HUDEP-2 (cell line): Measurements from ENCODE around the gene MANSC1.

Experiments
- DNase-seq, 76 experiments: peaks; one replicate each; lab custom pipeline; 2025; ENCODE audit not compliant: unreplicated experiment in 76 of 76; lab: John Stamatoyannopoulos, UW

MANSC1 gene

DNA sequence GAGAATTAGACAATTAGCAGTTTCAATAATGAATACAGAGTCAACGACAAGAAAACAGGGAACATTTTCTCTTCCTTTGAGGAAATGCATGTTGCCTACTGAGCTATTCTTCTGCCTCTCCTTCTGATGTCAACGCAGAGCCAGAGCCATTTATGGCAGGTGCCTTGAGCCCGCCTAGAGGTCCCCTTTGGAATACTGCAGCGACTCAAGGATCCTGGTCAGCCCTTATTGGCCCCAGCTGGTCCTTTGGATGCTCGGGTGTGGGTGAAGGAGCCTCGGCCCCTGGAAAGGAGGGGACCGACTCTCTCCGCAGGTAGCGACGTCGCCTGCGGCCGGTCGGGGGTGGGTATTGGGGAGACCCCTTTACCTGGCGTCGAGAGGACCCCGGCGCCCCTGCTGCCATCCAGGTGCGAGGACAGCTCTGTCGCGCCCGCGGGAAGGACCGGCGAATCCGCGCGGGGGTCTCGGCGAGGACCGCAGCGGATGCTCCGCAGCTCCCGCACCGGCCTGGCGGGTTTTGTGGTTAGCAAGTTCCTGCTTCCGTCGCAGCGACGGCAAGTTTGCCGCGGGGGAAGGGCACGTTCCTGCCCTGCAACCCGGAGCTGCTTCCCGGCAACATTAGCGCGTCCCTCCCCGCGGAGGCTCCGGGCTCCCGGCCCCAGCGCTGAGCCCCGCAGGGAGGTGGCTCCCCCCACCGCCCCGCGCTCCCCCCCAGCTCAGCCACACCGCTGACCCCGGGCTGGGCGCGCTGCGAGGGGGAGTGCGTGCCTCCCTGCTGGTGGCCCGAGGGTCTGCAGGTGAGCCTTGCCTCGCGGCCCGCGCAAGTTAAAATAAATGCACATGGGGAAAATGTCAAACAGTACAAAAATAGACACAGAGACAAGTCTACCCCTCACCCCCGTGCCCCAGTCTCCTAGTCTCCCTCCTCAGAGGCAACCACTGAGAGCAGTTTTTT lies at the start of gene MANSC1:
MANSC1 (minus strand) TSS at position 532 of the 955 bp plus-strand sequence. CDS start 6,928 bp downstream, outside the sequence.
- peak in 57 of 76 experiments; percentile 2 to 78 (median 44) for DNase-seq

DNA sequence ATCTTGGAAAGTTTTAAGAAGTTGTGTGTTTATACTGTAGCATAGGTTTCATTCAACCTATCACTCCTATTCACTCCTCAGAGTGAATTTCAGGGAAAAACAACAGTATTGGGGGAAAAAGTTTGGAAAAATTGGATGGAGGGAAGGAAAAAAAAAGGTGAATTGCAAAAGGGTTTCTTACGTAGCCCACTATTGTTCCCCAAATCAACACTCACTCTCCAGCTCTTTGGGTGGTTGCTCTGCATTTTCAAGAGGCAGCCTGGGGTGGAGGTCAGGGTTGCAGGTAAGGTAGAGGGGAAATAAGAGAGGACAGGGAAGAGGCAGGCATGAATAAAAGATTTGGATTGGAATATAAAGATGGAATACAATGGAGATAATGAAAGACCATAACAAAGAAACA lies 49.1 kb upstream of the MANSC1 start:
- DNase-seq: no peak

DNA sequence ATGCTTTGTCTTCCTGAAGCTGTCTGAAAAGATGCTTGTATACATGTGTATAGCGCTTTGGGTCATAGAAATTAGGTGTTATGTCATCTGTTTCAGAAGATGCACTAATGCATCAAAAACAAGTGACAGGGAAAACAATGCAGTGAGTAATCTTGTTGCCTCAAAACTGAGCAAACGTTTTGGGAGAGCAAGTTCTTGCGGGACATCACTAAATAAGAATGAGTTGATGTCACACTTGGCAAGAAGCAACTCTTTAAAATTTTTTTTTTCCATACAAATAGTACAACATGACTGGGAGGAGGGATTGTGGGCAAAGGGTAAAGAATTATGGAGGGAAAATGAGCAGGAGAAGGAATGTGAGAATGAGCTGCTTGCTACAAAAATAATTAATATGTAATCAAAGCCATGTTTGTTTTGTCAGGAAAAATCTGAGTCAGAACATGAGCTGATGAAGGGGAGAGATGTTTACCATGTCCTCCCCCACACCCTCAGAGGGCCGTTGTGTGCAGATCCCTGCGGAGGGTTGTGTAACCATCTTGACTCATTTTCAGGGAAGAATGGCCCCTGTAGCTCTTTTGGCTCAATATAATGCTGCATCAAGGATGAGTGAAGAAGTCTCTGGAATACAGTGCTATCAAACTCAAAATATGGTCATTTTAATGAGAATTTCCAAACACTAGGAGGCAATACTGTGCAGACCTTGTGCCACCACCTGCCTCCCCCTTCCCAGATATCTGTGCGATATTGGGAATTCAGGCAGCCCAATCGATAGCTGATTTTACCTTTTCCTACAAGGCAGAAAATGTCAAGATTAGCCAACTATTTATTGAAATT lies 48.2 kb upstream of the MANSC1 start:
- DNase-seq: no peak

DNA sequence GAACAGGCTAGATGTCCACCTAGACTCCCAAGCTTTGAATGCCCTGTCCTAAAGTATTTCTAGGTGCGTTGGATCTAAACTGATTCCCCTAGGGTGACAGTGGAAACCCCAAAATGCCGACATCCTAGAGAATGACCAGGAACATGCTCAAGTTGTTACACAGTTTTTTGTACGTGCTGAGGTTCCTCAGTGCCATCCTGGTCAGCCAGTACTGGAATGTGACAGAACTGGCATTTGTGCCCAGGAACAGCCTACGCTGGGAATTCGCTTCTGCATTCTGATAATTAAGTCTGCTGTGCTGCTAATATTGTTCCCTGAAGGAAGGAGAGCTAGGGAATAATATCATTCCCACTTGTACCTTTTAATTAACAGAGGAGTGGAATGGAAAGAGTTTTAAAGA lies 47.1 kb upstream of the MANSC1 start:
- no peak for DNase-seq

DNA sequence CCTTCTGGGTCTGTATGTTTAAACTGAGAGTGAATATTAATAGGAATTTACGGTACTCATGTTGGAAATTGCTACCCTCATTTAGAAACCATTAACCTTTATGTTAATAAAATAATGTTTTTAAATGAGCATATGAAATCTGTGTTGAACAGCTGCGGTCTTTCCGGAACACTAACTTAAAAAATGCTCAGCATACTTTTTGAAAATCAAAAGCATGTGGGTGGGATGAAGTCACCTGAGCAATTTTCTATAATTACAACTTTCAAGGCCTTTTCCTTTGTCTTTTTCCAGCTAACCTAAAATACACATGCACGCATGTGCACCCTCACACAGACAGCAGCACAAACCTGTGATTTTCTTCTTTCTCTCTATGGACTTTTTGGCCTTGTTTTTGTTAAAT lies 46.7 kb upstream of the MANSC1 start:
- DNase-seq: no peak

DNA sequence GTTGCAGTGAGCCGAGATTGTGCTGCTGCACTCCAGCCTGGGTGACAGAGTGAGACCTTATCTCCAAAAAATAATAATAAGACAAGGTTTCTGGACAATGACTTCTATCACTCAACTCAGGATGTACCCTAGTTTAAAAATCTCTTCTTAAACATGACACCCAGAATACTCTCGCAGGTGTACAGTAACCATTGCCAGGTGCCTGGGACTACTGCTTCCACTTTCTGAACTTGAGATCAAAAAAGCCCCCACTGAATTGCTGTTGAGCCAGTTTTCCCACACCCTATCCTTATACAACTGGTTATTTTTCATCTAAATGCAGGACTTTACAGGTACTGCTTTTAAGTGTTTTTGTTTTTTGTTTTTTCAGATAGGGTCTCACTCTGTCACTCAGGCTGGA lies 43.1 kb upstream of the MANSC1 start:
- DNase-seq: no peak

DNA sequence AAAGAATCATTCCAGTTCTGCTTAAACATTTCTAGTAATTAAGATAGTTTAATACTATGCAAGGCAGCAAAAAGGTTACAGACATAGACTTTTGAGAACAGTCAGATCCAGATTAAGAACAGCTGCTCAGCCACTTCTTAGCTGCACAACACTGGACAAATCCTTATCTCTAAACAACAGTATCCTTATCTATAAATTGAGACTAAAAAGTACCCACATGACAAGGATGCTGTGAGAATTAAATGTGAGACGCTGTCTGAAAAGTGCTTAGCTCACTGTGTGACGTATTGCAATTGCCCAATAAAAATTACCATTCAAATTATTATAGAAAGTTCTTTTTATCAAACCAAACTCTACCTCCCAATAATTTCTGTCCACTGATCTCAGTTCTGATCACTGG lies 42.4 kb upstream of the MANSC1 start:
- DNase-seq: peak in 46 of 76 experiments; percentile 3 to 87 (median 56)

DNA sequence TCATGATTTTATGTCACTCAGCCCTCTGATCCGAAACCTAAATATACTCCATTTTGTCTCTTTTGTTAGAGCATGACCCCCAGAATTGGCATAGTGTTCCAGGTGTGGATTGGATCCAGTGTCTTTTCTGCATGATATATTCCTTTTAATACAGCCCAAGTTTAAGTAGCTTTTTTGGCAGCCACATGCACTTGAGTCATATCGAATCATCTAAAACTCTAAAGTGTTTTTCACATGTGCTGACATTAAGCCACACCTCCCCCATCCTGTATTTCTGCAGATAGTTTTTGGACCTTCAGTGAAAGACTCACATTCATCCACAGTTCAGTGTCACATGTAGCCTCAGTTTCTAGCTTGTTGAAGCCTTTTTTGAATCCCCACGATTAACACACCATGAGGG lies 37.5 kb upstream of the MANSC1 start:
- peak in 13 of 76 experiments; percentile 4 to 44 (median 13) for DNase-seq

DNA sequence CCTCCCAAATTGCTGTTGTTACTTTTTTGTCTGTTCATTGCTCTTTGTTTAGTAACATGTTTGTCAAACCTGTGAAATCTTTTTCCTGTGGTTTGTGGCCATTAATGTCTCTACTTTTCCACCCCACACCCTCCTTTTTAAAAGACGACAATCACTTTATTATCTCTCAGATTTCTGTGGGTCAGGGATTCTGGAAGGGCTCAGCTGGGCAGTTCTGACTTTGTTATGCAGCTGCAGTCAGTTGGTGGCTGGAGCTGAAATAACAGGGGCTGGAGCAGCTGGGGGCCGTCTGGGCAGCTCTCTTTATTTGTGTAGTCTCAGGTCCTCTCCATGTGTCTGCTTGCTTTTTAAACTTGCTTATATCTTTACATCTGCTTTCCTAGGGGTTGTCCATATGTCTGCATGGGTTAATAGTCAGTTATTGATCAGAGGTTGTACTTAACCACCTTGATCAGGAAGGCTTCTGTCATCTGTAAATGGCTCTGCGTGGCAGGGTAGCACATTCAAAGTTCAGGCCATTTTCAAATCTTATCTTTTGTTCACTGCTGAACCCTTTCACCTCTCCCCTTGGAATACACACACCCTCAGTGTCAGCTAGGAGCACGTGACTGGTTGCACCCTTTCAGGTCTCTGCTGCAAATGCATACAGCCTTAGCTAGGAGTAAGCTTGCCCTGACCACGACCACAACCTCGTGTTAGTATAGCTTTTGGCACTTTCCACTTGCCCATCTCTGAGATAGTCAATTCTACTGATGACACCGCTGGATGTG lies 34.7 kb upstream of the MANSC1 start:
- peak in 44 of 76 experiments; percentile 6 to 53 (median 24) for DNase-seq

DNA sequence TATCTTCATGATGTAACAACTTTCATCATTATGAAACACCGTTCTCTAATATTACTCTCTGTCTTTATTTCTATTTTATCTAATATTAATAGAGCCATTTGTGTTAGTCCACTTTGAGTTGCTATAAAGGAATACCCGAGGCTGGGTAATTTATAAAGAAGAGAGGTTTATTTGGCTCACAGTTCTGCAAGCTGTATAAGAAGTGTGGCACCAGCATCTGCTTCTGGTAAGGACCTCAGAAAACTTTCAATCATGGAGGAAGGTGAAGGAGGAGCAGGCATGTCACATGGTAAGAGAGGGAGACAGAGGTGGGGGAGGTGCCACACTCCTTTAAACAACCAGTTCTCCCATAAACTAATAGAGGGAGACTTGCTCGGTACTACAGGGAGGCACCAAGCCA lies 31.9 kb upstream of the MANSC1 start:
- DNase-seq: no peak

DNA sequence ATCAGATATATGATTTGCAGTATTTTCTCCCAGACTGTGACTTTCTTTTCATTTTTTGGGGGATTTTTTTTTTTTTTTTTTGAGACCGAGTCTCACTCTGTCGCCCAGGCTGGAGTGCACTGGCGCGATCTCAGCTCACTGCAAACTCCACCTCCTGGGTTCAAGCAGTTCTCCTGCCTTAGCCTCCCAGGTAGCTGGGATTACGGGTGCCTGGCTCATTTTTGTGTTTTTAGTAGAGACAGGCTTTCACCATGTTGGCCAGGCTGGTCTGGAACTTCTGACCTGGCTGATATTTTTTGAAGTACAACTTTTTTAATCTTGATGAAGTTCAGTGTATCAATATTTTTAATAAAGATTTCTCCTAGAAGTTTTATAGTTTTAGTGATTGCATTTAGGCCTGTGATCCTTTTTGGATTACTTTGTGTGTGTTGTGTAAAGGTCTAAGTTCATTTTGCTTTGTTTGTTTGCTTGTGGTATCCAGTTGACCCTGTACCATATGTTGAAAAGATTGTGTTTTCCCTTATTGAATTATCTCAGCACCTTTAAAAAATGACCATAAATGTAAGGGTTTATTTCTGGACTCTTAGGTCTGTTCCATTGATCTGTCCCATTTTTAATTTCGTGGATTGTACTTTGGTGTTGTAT lies 31.0 kb upstream of the MANSC1 start:
- no peak for DNase-seq

DNA sequence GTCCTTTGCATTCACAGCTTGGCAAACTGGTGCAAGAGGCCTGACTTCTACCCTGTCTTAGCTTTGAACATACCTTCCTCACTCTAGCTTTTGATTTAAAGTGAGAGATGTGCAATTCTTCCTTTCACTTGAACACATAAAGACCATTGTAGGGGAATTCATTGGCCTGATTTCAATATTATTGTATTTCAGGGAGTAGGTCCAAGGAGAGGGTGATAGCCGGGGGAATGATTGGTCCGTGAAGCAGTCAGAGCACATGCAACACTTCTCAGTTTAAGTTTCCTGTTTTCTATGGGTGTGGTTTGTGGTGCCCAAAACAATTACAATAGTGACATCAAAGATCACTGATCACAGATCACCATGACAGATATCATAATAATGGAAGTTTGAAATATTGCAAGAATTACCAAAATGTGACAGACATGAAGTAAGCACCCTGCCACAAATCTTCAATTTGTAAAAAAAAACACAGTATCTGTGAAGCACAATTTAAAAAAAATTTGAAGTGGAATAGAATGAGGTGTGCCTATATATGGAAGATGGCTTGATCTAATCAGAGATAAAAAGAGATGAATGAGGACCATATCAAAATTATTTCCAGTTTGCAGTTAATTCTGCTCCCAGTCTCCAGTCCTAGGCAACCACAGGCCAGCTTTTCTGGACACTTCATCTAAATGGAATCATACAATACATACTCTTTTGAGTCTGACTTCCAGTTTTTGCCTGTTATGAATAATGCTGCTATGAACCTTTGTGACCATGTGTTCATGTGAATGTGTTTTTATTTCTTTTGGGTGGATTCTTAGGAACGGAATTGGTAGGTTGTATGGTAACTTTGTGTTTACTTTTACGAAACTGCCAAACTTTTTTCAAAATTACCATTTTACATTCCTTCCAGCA lies 30.0 kb upstream of the MANSC1 start:
- DNase-seq: no peak

DNA sequence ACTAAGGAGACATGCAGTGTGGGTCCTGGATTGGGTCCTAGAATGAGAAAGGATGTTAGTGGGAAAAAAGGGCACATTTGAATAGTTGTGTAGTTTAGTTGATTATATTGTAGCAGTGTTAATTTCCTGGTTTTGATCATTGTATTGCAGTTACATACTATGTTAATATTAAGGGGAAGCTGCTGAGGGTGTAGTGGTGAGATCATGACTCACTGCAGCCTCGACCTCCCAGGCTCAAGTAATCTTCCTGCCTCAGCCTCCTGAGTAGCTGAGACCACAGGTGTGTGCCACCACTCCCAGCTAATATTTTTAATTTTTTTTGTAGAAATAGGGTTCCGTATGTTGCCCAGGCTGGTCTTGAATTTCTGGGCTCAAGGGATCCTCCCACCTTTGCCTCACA lies 28.6 kb upstream of the MANSC1 start:
- DNase-seq: peak in 1 of 76 experiments; percentile 3

DNA sequence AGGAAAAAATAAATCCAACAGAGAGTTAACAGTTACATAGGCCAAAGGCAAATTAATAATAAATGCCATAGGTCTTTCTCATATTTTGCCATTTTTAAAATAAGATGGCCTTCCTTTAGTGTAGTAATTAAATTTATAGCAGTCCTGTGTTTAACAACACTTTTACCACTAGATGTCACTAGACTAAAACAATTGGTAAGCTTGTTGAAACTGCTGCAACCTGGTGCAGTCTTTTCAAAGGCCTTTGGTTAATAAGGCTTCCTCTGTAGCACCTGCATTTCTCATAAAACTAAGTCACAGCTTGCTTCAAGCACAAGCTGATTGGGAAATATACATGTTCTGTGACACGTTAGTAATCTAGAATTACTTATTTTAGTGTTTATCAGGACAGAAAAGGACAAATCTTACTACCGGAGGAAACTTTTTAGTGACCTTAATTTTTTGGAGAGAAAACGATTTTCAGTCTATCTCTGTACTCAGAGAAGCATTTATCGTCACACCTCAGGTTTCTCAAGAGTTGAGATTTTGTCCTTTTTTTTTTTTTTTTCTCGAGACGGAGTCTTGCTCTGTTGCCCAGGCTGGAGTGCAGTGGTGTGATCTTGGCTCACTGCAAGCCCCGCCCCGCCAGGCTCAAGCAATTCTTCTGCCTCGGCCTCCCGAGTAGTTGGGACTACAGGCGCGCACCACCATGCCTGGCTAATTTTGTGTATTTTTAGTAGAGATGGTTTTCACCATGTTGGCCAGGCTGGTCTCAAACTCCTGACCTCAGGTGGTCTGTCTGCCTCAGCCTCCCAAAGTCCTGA lies 26.8 kb upstream of the MANSC1 start:
- peak in 31 of 76 experiments; percentile 7 to 74 (median 42) for DNase-seq

DNA sequence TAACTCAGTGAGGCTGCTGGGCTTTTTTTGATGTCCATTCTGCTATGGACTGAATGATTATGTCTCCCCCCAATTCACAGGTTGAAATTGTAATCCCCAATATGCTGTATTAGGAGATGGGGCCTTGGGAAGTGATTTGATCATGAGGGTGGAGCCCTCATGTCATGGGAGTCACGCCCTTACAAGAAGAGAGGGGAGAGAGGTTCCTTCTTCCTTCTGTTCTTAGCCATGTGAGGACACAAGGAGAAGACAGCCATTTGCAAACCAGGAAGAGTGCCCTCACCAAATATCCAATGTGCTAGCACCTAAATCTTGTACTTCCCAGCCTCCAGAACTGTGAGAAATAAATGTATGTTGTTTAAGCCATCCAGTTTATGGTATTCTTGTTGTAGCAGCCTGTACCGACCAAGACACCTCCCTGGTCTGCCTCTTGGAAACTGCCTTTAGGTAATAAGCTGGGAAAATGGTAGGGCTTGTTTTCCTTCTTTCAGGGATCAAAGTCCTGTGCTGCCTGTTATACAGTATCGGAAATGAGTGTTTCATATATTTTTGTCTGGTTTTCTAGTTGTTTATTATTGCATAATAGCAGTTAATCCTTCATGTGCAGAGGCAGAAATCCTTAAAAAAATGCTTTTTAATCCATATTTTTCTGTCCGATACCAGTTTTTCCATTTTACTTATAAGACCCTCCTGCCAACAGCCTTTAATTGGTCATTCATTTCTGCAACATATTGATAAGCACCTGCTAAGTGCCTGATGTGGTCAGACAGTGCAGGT lies 23.1 kb upstream of the MANSC1 start:
- DNase-seq: no peak

DNA sequence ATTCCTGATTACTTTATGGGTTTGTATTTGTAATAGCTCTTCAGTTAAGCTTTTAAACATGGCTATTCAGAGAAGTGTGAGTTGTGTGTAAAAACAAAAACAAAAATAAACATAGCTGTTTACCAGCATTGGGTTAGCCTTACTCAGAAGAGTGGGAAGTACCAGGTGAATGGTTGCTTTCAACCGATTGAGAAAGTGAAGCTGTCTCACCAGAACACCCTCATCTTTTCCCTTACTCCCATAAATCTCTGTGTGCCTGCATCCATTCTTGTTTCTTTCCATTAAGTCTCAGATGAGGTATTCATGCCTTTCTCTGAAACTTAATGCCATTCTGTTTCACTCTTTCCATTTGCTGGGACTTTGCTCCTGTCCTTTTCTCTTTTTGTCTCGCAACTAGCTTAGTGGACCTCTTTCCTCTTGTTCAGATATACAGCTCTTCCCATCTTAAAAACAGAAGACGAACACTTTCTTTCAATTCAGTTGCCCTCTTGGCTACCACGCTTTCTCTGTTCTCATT lies 17.5 kb upstream of the MANSC1 start:
- no peak for DNase-seq

DNA sequence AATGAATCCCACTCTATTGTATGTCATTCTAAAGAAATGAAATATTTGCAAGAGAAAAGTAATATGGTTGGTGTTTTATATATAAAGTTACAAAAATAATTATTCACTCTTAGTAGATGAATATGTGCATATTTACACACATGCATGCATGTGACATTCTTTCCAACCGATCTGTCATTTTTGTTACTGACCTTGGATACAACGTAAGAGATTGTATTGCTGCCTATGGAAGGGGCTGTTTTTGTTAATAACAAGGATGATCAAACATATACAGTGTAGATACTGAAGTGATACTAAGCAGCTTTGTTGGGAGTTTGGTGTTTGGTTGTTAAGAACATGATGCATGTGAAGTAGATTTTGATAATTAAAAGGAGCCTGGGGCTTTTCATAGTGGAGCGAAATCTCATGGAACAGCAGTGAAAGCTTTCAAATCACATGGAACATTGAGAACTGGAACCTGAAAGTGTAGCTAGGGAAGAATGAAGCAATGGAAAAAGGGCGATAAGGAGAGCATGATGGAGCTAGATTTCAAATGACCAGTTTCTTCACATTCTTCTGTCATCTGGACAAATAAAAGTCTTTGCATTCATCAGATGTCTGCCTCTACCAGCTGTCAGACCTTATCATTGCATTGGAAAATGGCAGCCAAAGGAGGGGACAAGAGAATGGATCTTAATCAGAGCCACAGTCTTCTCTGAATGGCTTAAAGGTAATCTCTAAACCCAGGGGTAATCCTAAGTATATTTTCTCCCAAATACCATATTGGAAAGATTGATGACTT lies 16.8 kb upstream of the MANSC1 start:
- DNase-seq: no peak
